Frontal cortex (tissue), 4 donors: Measurements from ENCODE around the gene MYO15B. TPM values are rescaled to one million over a fixed set of nuclear protein-coding genes. Genes with fewer than 3 reads are reported as not detected.

Source experiments
- DNase-seq, 2 donors: peaks; one replicate each; pipeline ENCODE4 v3.0.0; 2012; ENCODE audit warnings: low spot score in 2 of 2
- FAIRE-seq: peaks from 2 replicates; lab custom pipeline; 2012; peaks lifted over from hg19 to GRCh38; lab: Jason Lieb, UNC
- total RNA-seq: library from RNA; depleted of rRNA; stranded (reverse); fragments of >200 nt; gene quantifications from one replicate; pipeline ENCODE4 v1.2.3, GENCODE V29; 2014
- donor health status: control.
- donor health status: control.
- donor health status: control.

Gene MYO15B
- total RNA-seq, 1 donor from 2014 or later: 19.6 TPM

GRCh38 chr17:75647921-75648320, 60.3 kb downstream of the MYO15B start:
- DNase-seq (no peak), FAIRE-seq (no peak)

GRCh38 chr17:75649687-75650086, 62.1 kb downstream of the MYO15B start:
- DNase-seq (no peak), FAIRE-seq (no peak)

- FAIRE-seq (no peak), DNase-seq (no peak)
Measured at GRCh38 chr17:75650874-75651273, 63.3 kb downstream of the MYO15B start.

GRCh38 chr17:75652341-75652740, 64.7 kb downstream of the MYO15B start:
- no peak for DNase-seq
- FAIRE-seq: no peak

- no peak for FAIRE-seq
- DNase-seq: no peak
Measured at GRCh38 chr17:75652934-75653549, 65.4 kb downstream of the MYO15B start.

- DNase-seq (no peak), FAIRE-seq (peak; percentile 39)
Measured at GRCh38 chr17:75654176-75654575, 66.6 kb downstream of the MYO15B start.

- FAIRE-seq: no peak
Measured at GRCh38 chr17:75658237-75658636, 70.6 kb downstream of the MYO15B start.

GRCh38 chr17:75661531-75661930, 73.9 kb downstream of the MYO15B start:
- FAIRE-seq (no peak), DNase-seq (no peak)

More at GRCh38 chr17:75658237-75658636, 70.6 kb downstream of the MYO15B start:
- DNase-seq: no peak

GRCh38 chr17:75662511-75662910, 74.9 kb downstream of the MYO15B start:
- DNase-seq (no peak), FAIRE-seq (no peak)

- FAIRE-seq (no peak), DNase-seq (no peak)
Measured at GRCh38 chr17:75664099-75664549, 76.5 kb downstream of the MYO15B start.

- FAIRE-seq (no peak), DNase-seq (no peak)
Measured at GRCh38 chr17:75665981-75666380, 78.4 kb downstream of the MYO15B start.

- peak; percentile 69 for FAIRE-seq
Measured at GRCh38 chr17:75666959-75667790, 79.6 kb downstream of the MYO15B start, which contains the start of the genes RECQL5 and SAP30BP. Gene RECQL5 (minus strand): TSS chr17:75667154. CDS start chr17:75666557, 597 bp downstream. Gene SAP30BP (plus strand): TSS chr17:75667338. CDS start chr17:75667373, 35 bp downstream.

GRCh38 chr17:75667825-75668224, 80.2 kb downstream of the MYO15B start:
- DNase-seq (no peak), FAIRE-seq (no peak)

More at GRCh38 chr17:75666959-75667790, 79.6 kb downstream of the MYO15B start, which contains the start of the genes RECQL5 and SAP30BP:
- DNase-seq: peak; percentile 66 to 89

GRCh38 chr17:75668489-75668888, 80.9 kb downstream of the MYO15B start:
- DNase-seq (no peak), FAIRE-seq (no peak)

GRCh38 chr17:75670868-75671267, 83.3 kb downstream of the MYO15B start:
- FAIRE-seq: no peak
- no peak for DNase-seq

- FAIRE-seq: no peak
- DNase-seq: no peak
Measured at GRCh38 chr17:75672011-75672410, 84.4 kb downstream of the MYO15B start.

- FAIRE-seq (no peak), DNase-seq (no peak)
Measured at GRCh38 chr17:75673487-75673886, 85.9 kb downstream of the MYO15B start.
